Kidney (tissue), 14 donors: ENCODE results near the gene MYO10. TPM values are rescaled to one million over a fixed set of nuclear protein-coding genes. Genes with fewer than 3 reads are reported as not detected.

Experiments
- DNase-seq, 5 donors: peaks; one replicate each; pipeline ENCODE4 v3.0.0-alpha.2; 2013 to 2020
- FAIRE-seq: peaks from 2 replicates; lab custom pipeline; 2012; peaks lifted over from hg19 to GRCh38; lab: Jason Lieb, UNC
- H3K27ac ChIP-seq, 2 donors: one replicate each; pipeline ENCODE4 v1.7.0; 2013; ENCODE audit warnings: low read depth in 2 of 2, low read length in 2 of 2, inconsistent platforms in 1 of 2
- H3K27me3 ChIP-seq: one replicate; pipeline ENCODE4 v1.7.1; 2013; ENCODE audit warnings: low read length, inconsistent platforms; ENCODE audit not compliant: control insufficient read depth, insufficient read depth
- H3K36me3 ChIP-seq, 3 donors: one replicate each; pipeline versions ENCODE4 v1.7.0 to v1.7.1; 2013; ENCODE audit warnings: low read length in 3 of 3, control low read depth in 1 of 3, inconsistent platforms in 1 of 3; ENCODE audit not compliant: insufficient read depth in 3 of 3, control insufficient read depth in 2 of 3
- H3K4me1 ChIP-seq, 3 donors: one replicate each; pipeline versions ENCODE4 v1.7.0 to v1.7.1; 2013; ENCODE audit warnings: low read length in 3 of 3, inconsistent platforms in 1 of 3, low read depth in 1 of 3; ENCODE audit not compliant: control insufficient read depth in 2 of 3, insufficient read depth in 2 of 3
- H3K4me3 ChIP-seq, 3 donors: one replicate each; pipeline versions ENCODE4 v1.7.0 to v1.8.1; 2013; ENCODE audit warnings: low read length in 3 of 3, control low read depth in 1 of 3, inconsistent platforms in 1 of 3
- H3K9ac ChIP-seq, 3 donors: one replicate each; pipeline versions ENCODE4 v1.7.0 to v1.7.1; 2013; ENCODE audit warnings: low read length in 3 of 3, control low read depth in 1 of 3, inconsistent platforms in 1 of 3
- H3K9me3 ChIP-seq, 3 donors: one replicate each; pipeline versions ENCODE4 v1.7.0 to v1.7.1; 2013; ENCODE audit warnings: low read length in 3 of 3, control low read depth in 1 of 3, inconsistent platforms in 1 of 3; ENCODE audit not compliant: control insufficient read depth in 2 of 3, insufficient read depth in 1 of 3
- intact Hi-C: fragments of 100-400 bp; cut with DNase I; formaldehyde crosslinking; loops from one replicate; pipeline ENCODE4 v1.11.1; 2022
- polyA plus RNA-seq: library from polyadenylated mRNA; stranded (reverse); fragments of 350-450 nt; fragmentation: Illumina TruSeq; extraction: RNeasy Lipid Tissue Mini Kit (QIAGEN cat#74804); gene quantifications from one replicate; pipeline ENCODE4 v1.2.3, GENCODE V29; 2014; ENCODE audit warnings: low read depth, low replicate concordance; ENCODE audit not compliant: insufficient read depth
- total RNA-seq: library from RNA; stranded (reverse); fragmentation: NEBNext Ultra II Directional; extraction: Animal tissue kit (Norgen Biotek cat#: 25700); gene quantifications from one replicate; pipeline ENCODE4 v1.2.1, GENCODE V29; 2021
- TF ChIP-seq, protein P1 (sequence below): IDR thresholded peaks from 3 replicates; pipeline ENCODE4 v1.5.1; 2012; ENCODE audit warnings: mild to moderate bottlenecking, moderate library complexity, borderline replicate concordance; ENCODE audit not compliant: insufficient read depth; ENCODE audit errors: extremely low read depth
- donor health status: control.
- donor health status: control.
- donor health status: control.
- donor health status: control.
- donor health status: control.
- donor health status: DM: yes; HTN: yes; CAD: no.
- donor health status: Normal renal cell carcinoma (clear cell type).

Gene MYO10
- total and polyA plus RNA-seq, 2 donors from 2014 or later, result 7.6 to 52.4 TPM

DNA sequence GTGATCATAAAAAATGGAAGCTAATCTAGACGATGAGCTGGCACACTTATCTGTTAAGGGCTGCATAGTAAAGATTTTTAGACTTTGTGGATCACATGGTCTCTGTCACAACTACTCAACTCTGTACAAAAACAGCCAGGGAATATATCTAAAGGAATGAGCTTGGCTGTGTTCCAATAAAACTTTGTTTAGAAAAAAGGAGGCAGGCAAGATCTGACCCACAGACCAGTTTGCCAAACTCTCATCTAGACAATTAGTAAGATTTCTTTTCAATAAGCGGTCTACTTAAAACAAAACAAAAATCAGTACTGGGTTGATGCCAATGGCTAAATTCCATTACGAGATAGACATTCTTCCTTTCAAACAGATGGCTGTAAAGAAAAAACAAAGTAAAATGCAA, 266.3 kb downstream of the MYO10 start:
- Histone ChIP-seq H3K36me3 (peaks cover 2 to 51% (median 11%) of the 10 kb centered on the region in 3 donors), H3K4me3 (no peak overlapping the region), H3K9ac (no peak overlapping the region), H3K9me3 (no peaks in the 10 kb centered on the region), H3K4me1 (peaks cover 0 to 11% (median 6%) of the 10 kb centered on the region in 3 donors), H3K27me3 (no peaks in the 10 kb centered on the region), H3K27ac (no peak overlapping the region)
- intact Hi-C loops, result no loop called here
- TF ChIP-seq, protein P1, sequence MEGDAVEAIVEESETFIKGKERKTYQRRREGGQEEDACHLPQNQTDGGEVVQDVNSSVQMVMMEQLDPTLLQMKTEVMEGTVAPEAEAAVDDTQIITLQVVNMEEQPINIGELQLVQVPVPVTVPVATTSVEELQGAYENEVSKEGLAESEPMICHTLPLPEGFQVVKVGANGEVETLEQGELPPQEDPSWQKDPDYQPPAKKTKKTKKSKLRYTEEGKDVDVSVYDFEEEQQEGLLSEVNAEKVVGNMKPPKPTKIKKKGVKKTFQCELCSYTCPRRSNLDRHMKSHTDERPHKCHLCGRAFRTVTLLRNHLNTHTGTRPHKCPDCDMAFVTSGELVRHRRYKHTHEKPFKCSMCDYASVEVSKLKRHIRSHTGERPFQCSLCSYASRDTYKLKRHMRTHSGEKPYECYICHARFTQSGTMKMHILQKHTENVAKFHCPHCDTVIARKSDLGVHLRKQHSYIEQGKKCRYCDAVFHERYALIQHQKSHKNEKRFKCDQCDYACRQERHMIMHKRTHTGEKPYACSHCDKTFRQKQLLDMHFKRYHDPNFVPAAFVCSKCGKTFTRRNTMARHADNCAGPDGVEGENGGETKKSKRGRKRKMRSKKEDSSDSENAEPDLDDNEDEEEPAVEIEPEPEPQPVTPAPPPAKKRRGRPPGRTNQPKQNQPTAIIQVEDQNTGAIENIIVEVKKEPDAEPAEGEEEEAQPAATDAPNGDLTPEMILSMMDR, result no peak
- no peak for DNase-seq
- FAIRE-seq, result no peak

DNA sequence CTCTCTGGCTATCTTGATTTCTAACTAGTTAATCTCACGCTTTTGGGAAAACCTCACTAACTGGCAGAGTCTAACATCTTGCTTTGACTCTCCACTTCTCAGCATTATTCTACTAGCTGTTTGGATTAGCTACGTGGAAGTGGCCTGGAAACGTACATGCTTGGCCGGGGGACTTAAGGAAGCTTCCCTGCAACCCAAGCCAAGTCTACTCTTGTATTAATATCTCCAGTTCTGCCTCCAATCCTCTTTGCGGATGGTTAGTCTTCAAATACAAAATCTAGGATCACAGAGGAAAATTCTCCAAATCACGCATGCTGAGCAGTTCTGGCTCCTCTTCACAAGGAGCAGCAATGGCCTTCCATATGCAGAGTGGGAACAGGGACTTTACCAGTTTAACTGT, 267.5 kb downstream of the MYO10 start:
- intact Hi-C loops, result no loop called here
- no peaks in the 10 kb centered on the region for H3K27me3 ChIP-seq
- no peak overlapping the region for H3K27ac ChIP-seq
- H3K4me3 ChIP-seq, result no peak overlapping the region
- TF ChIP-seq, protein P1, result no peak
- no peak overlapping the region for H3K9ac ChIP-seq
- no peaks in the 10 kb centered on the region for H3K9me3 ChIP-seq
- H3K4me1 ChIP-seq, result peaks cover 0 to 11% (median 6%) of the 10 kb centered on the region in 3 donors
- DNase-seq, result no peak
- FAIRE-seq, result no peak
- peaks cover 2 to 44% (median 11%) of the 10 kb centered on the region in 3 donors for H3K36me3 ChIP-seq

DNA sequence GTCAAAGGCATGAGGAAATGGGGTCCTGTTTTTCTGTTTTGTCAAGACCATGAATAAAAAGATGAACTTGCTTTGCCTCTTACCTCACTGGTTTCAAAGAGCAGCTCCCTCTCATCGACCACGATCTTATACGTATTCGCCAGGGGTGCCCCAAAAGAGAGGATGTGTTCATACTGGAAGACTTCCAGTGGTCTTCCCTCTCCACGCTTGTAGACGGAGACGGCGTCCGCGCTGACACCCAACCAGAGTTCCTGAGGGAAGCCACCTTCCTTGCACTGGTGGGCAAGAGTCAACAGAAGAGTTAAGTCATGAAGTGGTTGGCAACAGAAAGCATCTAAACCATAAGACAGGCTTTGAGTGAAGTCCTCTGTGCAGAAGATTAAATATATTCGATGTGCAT, 267.9 kb downstream of the MYO10 start:
- DNase-seq, result no peak
- FAIRE-seq, result no peak
- H3K36me3 ChIP-seq, result peaks cover 2 to 40% (median 9%) of the 10 kb centered on the region in 3 donors
- no peaks in the 10 kb centered on the region for H3K27me3 ChIP-seq
- no peak overlapping the region for H3K4me3 ChIP-seq
- no peak overlapping the region for H3K27ac ChIP-seq
- intact Hi-C loops, result no loop called here
- peaks cover 0 to 11% (median 6%) of the 10 kb centered on the region in 3 donors for H3K4me1 ChIP-seq
- no peaks in the 10 kb centered on the region for H3K9me3 ChIP-seq
- TF ChIP-seq, protein P1, result no peak
- H3K9ac ChIP-seq, result no peak overlapping the region
